Activated gamma-delta T cell treated with Interleukin-2 at 50 U/mL for 16 hours (primary cell): ENCODE results near the gene TMEM204.

Source experiments
- DNase-seq: peaks from one replicate; pipeline ENCODE4 v3.0.0-alpha.2; 2020

Gene TMEM204

DNA sequence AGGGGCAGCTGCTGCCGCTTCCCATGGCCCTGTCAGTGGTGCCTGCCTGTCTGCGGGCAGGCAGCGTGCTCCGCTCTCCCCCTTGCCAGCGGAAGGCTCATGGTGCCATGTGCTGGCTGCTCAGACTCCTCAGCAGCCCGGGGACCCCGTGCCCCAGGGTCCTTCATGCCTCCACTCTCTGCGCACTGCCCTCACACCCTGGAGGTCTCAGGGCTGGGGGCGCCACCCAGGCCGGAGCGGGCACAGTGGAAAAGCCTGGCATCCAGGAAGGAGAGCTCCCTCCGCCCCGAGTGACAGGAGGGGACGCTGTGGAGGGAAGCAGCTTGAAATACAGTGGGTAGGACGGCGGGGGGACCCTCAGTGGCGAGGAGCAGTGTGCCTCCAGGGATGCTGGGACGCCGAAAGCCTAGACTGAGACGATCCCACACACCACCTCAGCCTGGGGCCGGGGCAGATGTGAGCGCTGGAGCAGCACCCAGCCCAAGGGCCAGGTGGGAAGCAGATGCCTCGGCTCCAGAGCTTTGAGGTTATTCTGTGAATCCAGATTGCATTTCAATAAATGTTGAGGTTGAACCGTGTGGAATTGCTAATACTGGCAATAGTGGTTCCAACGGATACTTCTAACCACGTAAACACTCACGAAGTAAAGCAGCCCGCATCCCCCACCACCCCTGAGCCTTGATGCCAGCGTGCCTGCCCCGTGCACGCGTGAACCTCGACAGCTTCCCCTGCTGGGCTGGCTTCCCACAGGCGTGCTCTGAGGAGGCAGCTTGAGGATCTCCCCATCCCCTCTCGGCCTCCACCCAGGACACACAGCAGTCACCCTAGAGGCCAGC, 6.5 kb downstream of the TMEM204 start:
- DNase-seq = no peak

DNA sequence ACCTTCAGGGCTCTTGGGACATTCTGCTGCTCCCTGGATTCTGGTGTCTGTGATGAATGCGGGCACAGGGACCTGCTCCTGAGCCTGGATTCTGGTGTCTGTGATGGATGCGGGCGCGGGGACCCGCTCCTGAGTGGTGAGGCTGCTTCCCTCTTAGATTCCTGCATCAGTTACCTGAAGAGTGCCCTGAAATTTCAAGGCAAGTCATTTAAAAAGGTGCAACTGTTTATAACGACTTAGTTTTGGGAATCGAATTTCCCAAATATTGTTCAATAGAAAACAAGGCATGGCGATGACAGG, 7.0 kb downstream of the TMEM204 start:
- DNase-seq = no peak

DNA sequence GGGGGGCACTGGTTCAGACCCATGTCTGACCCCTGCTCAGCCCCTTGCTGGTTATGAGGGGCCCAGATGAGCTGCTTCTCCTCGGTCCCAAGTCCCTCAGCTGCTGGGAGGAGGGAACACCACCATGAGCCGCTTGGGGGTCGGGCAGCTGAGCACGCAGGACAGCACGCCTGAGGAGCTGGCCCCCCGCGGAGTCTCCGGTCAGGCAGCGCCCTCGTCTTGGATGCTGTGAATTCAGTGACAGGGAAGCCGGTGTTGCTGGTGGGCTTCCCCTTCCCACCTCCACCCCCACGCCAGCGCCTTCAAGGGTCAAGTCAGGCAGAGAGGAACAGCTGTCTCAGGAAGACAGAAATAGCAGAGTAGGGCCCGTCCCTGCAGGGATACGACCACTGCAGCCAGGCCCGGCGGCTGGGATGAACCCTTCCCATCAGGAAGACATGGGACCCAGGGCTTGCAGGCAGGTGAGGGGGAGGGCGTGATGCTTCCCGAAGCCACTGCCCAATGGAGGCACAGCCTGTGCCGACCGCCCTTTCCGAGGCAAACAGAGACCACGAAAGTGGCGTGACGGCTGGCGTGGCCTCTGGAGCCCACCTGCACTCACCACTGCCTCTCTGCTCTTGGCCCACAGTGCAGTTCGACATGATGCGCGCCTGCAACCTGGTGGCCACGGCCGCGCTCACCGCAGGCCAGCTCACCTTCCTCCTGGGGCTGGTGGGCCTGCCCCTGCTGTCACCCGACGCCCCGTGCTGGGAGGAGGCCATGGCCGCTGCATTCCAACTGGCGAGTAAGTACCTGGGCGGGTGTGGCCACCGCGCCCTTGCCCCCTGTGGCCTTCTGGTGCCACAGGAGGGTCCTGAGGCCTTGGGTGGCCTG, 8.1 kb downstream of the TMEM204 start:
- DNase-seq = no peak

DNA sequence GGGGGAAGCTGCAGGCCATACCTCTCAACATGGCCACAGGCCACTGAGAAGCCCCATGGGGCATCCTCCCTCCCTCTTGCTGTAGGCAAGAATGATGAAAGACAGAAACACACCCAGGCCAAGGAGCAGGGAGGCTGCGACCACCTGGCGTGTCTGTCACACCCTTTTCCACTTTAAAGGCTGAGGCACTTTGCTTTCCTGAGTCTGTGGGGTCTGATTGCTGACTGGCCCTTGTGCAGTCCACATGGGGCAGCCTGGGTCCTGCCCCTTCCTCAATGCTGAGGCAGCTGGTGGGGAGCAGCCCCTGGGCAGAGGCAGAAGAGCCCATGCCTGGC, 8.7 kb downstream of the TMEM204 start:
- no peak for DNase-seq

DNA sequence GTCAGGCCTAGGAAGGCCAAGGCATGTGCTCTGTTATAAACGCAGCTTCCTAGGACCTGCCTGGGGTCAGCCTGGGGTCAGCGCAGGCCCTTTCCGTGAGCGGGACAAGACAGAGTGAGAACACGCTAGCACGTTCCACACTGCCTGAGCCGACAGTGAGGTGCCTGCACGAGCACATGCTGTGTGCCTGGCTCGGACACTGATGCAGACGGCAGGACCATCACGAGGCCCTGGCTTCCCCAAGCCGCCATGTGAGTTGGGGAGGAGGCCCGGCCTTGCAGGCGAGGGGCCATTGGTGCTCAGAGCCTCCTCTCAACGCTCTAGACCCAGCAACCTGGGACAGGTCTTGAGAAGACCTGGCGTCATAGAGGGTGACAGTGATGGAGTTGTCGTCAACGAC, 9.1 kb downstream of the TMEM204 start:
- no peak for DNase-seq

DNA sequence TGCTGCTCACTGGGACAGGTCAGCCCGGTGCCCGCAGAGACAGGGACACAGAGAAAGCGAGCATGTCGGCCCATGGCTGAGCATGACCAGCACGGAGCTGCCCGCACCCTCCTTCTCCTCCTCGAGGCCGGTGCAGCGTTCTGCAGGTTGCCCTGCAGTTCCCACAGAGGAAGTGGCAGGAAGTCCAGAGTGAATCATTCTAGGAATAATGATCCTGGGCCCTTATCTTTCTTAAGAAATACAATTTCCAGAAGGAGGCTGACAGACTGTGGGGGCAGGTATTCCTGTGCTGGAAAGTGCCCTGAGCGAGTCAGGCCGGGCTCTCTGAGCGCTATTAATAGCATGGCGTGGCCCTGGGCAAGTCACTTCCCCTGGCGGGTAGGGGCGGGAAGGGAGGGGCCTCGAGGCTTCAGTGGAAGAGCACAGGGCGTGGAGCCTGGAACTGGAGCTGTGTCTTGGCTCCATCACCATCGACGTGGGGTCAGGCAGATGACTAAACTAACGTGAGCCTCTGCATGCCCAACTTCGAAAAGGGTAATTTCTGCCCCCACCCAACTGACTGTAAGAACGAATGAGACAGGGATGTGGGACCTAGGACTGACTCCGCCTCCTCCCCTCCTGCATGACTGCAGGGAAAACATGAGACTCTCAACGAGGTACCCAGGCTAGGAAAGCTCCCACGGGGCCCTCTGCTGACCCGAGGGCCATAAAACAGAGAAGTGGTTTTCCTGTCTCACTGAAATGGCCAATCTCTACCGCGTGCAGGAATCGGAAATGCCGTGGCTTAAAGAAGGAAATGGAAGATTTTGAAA, 9.8 kb downstream of the TMEM204 start:
- DNase-seq = no peak

DNA sequence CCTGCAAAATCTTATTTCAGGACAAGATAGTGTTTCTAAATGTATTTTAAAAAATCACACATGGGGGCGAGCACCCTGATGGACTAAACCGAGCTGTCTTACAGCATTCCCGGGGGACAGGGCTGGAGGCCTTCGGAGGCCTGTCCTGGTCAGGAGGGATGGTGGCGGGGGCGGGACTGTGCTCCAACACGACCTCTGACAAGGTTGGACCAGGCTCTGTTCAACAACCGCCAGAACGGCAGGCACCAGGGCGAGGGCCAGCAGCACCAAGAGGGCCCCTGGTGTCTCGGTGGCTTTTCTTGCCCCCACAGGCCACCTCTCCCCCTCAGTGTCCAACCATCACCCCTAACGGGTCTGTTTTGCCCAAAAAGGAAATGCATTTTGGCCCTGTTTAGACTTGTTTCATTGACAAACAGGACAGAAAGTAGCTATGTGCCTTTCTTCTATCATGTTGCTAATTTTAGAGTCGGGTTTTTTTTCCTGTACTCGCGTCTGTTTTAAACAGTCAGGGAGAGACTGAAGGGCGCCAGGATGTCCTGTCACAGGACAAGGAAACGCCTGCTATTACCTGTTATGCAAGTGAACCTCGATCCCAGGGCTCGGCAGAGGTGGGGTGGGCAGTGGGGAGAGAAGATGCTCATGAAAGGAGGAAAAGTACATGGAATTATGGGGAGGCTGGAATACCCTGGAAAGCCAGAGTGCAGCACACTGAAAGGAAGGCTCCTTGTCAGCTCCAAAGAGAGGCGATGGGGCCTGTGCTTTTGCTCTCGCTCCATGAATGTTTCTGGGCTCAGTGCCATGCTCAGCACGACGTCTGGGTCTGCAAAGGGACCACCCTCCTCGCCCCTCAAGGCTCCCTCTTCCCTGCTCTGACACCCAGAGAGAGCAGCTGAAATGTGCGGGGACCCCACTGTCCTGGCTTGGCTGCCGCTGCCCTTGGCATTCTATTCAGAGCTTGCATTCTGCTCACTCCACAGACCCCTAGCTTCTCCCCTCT, 11.9 kb downstream of the TMEM204 start:
- no peak for DNase-seq

DNA sequence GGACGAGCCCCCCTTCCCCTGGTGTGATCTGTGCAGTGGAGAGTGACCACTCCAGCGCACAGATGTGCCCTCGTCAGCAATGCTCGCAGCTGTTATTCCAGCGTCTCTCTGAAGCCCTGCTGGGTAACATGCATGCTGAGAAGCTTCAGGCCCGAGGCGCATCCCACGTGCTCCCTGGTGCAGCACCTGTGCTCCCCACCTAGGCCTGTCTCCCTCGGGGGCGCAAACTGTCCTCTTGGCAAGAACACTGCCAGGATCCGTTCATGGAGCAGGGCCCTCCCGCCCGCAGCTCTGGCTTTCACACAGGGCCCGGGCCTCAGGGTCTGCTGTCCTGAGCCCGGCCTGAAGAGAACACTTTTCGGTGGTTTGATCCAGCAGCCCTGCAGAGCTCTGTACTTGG, 13.0 kb downstream of the TMEM204 start:
- no peak for DNase-seq

DNA sequence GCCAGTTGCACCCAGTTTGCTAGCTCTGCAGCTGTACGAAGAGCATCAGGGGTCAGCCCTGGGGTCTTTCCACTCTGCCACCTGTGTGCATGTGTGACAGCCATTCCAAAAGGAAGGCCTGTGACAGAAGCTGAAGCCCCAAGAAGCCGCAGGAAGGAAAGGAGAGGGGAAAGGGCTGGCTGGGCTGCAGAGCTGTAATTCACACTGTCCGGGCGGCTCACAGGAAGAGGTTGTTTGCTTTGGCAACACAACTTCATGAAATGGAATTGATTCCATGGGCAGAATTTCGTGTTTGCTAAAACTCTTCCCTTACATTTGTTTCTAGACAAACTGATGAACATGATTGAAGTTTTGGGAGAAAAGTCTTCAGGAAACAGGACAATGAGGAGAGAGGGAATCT, 14.8 kb downstream of the TMEM204 start:
- no peak for DNase-seq

DNA sequence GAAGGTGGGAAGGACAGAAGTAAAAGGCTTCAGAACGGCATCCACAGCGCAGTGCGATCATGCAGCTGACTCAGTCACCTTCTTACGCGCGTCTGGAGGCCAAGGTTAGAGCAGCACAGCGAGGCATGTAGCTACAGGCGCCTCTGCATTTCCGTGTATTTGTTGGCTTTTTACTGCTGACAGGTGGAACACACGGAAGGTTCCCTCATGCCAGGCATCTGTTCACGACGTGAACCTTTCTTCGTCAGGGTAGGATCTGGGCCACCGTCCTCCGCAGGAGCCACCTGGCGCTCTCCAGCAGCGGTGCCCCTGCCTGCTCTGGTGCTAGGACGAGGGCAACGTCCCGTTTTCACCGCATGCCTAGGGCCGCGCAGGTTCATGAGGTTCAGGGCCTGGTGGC, 15.3 kb downstream of the TMEM204 start:
- no peak for DNase-seq

DNA sequence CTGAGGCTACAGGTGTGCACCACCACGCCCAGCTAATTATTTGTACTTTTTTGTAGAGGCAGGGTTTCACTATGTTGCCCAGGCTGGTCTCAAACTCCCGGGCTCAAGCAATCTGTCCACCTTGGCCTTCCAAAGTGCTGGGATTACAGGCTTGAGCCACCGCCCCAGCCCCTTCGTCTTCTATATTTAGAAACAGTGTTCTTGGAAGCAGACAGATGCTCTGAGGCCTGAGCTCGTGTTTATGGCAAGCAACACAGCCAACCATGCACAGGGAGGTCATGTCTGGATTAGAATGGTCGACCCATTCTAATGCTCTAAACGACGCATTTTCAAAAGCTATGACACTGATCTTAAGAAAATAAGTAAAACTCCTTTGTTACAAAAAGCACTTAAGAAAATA, 16.6 kb downstream of the TMEM204 start:
- no peak for DNase-seq

DNA sequence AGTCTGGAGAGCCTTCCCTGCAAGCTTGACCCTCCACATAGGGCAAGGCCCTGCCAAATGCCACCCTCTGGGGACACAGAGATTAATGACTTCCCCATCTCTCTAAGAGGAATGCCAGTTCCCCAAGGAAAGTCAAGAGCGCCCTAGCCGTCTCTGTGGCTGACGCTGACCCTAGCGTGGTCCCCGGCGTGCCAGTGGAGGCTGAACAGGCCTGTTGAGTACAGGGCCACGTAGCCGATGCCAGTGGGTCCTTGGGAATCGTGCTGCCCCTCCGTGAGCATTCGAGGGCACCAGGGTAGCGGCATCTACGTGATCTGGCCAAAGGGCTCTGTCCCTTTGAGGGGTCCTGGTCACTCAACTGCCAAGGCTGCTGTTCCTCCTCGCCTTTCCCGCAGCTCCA, 17.2 kb downstream of the TMEM204 start:
- no peak for DNase-seq

DNA sequence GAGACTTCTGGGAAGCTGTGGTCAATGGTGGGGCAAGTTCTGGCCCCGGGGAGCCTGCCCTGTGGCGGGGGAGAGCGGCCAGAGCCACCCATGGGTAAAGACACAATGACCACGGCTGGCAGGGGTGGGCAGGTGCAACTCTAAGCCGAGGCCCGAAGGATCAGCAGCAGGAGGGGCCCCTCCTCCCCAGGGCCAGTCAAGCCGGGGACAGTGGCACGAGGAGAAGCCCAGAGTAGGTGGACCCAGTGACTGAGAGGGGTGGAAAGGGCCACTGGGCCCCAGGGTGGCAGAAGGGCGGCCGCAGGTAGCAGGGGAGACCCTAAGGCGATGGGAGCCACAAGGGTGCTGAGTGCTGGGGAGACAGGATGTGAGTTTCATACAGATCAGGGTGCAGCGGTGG, 17.7 kb downstream of the TMEM204 start:
- no peak for DNase-seq

DNA sequence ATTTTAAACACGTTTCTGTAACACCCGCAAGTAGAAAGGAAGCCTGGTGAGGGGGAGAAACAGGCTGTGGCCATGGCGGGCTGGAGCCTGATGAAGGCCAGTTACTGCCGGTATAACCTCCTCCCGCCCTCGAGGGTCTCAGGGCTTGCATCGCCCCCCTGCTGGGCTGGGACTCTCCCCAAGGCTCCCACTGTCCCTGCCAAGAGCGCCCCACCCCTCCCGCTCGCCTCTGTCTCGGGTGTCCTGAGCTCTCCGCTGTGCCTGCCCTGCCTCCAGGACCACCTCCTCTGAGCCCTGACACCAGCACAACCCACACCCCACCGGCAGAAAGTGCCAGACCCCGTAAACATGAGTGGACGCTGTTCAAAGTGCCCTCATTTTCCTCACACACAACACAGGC, 18.7 kb downstream of the TMEM204 start:
- no peak for DNase-seq

DNA sequence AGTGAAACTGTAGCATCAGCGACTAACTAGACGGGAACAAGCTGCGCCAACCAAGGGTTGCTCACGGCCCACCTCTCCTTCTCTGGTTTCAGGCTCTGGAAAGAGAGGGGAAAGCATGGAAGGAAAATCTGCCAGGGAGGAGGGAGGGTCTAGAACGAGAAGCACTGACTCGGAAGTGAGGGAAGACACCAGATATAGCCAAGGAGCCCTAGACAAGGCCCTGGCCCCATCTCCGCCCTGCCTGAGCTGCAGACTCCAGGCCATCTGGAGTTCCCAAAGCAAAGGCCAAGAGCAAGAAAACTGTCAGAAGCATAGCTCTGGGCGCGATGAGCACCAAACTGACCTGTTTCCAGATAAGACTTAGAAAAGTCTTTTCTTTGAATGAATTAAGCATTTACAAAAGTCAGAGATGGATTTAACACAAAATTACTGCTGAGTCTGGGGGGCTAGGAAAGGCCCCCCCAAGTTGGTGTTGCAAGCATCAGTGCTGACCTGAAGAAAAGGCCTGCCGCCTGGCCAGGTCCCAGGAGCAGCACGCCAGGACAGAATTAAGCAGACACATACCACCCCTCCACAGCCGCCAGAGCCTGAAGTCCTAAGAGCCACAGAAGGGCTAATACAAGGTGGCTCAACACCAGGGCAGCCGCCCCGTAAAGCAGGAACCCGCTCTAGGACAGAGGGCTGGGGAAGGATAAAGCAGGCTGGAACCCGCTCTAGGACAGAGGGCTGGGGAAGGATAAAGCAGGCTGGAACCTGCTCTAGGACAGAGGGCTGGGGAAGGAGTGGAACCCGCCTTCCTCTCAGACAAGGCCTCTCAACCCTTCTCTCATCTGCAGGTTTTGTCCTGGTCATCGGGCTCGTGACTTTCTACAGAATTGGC, 20.7 kb downstream of the TMEM204 start:
- no peak for DNase-seq

DNA sequence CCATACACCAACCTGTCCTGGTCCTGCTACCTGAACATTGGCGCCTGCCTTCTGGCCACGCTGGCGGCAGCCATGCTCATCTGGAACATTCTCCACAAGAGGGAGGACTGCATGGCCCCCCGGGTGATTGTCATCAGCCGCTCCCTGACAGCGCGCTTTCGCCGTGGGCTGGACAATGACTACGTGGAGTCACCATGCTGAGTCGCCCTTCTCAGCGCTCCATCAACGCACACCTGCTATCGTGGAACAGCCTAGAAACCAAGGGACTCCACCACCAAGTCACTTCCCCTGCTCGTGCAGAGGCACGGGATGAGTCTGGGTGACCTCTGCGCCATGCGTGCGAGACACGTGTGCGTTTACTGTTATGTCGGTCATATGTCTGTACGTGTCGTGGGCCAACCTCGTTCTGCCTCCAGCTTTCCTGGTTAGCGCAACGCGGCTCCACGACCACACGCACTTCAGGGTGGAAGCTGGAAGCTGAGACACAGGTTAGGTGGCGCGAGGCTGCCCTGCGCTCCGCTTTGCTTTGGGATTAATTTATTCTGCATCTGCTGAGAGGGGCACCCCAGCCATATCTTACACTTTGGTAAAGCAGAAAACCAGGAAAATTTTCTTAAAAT, 21.5 kb downstream of the TMEM204 start:
- no peak for DNase-seq

DNA sequence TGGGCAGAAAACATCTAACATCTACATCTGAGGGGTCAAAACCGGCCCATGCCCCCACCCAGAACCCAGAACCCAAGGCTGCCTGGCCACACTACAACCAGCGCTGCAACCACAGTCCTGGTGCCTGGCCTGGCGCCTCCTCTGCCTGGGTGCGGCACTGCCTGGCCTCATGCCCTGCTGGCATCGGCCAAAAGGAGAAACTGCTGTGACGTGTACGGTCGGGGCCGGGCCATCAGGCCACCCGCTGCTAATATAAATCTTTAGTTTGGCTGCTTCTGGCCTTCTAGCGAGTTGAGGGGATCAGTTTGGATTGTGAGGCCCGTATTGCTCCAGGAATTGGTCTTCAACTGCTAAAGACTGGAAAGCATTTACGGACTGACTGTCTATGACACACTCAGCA, 22.8 kb downstream of the TMEM204 start:
- DNase-seq = no peak

DNA sequence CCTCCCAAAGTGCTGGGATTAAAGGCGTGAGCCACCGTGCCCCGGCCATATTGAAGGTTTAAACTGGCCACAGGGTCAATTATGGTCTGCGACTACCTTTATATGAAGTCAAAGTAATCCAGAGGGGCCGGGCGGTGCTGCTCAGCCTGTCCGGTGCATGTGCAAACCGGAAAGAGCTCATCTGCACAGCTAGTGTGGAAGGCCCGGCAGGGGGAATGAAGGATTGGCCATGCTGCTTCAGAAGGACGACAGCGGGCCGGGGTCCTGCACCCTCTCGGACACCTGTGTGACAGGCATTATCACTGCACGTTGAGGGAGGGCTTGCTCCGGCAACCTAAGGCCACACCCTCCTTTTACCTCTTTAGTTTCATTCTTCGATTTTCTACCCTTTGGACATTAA, 23.6 kb downstream of the TMEM204 start:
- no peak for DNase-seq

DNA sequence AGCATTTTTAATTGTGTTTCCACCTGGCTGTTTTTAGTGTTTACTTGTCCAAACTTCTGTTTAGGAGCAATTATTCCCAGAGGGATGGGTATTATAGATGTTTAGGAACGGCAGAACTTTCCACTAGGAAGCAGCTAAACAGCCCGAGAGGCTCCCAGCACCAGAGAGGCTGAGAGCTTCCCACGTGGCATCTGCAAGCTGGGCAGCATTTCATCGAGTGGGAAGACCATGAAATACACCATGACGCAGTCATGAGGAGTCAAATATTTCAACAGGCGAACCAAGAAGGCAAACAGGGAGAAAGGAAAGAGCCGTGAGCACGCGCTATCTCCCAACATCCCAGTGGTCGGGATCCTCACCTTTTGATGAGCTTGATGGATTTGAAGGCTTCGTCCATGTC, 24.1 kb downstream of the TMEM204 start:
- DNase-seq = no peak

DNA sequence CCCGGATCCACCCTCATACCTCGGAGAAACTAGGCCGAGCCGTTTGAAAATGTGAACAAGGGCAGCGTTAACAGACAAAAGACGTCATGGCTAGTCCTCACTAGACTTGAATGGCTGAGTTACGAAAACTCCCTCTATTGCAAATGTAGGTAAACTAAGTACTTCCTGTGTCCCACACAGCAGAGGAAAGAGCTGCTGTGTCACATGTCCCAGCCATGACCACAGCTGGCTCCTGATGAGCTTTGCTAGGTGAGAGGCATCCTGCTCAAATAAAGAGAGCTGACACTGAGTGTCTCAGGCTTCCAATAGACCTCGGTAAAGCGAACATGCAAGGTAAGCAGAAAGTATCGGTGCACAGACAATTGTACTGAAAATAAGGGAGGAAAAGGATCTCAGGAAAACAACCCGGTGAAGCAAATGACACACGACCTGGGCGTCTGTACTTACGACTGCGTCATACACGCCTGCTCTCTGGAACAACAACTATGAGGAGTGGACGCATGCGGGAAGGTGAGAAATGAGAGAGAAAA, 26.0 kb downstream of the TMEM204 start:
- no peak for DNase-seq

DNA sequence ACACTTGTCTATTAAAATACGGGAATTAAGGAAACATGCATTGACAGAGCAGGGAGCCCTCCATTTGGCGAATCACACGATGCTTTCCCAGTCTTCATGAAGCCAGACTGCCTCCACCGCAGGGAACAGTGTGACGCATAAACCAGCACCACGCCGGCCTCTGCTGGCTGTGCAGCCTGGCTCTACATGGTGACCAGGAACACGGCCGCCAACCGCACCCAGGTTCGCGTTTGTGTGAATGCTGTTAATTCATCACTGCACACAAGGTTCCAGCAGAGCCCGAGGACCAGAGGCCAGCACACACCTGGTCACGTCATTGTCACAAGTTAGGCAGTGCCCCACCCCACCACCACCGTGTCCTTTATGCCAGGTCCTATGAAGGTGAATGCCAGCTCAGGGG, 26.7 kb downstream of the TMEM204 start:
- no peak for DNase-seq
